Fibroblast of upper back skin (primary cell): Measurements from ENCODE around the gene RAD54L.
"Not testable (repeated sequence)": the region's sequence is repeated elsewhere in the genome, so short reads cannot be mapped to it uniquely, and the experiment has no call there.

Source experiments
- DNase-seq: peaks from one replicate; pipeline ENCODE4 v3.0.0-alpha.2; 2013

RAD54L gene

DNA sequence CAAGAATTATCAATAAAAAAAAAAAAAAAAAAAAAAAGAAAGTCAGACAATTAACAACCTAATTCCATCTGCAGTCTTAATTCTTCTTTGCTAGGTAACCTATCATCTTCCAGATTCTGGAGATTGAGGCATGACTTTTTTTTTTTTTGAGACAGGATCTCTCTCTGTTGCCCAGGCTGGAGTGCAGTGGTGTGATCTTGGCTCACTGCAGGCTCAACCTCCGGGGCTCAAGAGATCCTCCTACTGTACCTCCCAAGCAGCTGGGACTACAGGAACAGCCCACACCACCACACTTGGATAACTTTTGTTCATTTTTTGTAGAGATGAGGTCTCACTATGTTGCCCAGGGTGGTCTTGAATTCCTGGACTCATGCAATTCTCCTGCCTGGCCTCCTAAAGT, 4.6 kb upstream of the RAD54L start:
- no peak for DNase-seq

DNA sequence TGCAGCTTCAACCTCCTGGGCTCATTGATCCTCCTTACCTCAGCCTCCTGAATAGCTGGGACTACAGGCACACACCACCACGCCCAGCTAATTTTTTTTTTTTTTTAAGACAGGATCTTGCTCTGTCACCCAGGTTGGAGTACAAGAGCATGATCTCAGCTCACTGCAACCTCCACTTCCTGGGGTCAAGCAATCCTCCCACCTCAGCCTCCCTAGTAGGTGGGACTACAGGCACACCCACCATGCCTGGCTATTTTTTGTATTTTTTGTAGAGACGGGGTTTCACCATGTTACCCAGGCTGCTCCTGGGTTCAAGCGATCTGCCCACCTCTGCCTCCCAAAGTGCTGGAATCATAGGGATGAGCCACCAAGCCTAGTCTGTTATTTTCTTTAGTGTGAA, 3.7 kb upstream of the RAD54L start:
- DNase-seq: not testable (repeated sequence)

DNA sequence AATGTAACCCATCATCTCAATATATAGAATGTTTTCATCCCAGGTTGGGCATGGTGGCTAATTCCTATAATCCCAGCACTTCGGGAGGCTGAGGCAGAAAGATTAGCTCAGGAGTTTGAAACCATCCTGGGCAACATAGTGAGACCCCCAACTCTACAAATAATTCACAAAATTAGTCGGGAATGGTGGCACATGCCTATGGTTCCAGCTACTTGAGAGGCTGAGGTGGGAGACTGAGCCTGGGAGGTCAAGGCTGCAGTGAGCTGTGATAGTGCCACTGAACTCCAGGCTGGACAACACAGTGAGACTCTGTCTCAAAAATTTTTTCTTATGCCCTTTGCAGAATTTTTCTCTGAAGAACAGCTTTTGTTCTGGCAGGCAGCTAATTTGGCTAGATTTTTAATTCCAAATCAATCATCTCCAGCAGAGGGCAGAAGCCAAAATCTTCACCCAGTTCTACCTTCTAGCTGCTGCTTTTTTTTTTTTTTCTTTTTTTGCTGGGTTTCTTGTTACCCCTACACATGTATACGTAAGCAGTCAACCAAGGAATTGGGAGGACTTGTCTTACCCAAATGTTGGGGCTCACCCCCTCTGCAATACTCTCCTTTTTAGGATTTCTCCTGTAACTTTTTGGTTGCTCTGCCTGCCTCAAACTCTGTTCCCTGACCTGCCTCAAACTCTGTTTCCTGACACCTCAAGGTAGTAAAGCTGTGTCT, 2.7 kb upstream of the RAD54L start:
- DNase-seq: peak; percentile 27

DNA sequence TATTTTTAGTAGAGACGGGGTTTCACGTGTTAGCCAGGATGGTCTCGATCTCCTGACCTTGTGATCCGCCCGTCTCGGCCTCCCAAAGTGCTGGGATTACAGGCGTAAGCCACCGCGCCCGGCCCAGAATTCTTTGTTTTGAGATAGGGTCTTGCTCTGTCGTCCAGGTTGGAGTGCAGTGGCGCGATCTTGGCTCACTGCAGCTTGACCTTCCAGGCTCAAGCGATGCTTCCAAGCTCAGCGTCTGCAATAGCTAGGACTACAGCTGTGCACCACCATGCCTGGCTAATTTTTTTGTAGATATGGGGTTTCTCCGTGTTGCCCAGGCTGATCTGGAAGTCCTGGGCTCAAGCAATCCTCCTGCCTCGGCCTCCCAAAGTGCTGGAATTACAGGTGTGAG, 1.4 kb upstream of the RAD54L start:
- DNase-seq: not testable (repeated sequence)

DNA sequence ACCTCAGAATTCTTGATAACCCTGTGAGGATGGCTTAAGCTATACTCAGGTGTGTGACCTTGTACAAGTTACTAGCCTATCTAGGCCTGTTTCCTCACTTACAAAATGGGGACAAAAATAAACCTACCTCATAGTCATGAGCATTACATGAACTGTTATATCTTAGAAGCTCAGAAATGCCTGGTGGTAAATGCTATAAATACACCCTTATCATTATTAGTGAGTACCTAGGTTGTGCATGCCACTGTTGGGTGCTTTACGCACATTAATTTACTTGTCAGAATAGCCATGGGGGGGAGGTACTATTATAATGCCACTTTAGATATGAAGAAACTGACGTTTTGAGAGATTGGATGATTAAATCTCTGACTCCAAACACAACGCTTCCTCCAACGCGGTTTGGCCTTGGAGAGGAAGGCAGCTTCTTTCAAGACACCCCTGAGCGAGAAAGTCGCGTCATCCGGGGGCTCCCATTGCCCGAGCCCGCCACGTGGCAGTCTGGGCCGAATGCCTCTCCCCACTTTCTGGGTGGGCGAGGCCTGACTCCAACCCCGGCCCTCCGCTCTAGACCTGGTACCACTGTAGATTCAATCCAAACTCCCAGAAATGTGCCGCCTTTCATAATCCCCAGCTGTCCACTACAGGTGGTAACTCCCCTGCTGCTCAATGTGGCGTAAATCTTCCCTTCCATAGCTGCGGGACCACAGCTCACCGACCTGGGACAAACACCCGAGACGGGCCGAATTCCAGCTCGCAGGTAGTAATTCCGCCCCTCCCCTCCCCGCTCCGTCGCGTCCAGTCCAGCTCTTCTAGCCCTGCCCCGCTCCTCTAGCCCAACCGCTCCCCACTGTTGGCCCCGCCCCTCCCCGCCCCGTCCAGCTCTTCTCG, 771 bp upstream of the RAD54L start:
- peak; percentile 62 for DNase-seq

DNA sequence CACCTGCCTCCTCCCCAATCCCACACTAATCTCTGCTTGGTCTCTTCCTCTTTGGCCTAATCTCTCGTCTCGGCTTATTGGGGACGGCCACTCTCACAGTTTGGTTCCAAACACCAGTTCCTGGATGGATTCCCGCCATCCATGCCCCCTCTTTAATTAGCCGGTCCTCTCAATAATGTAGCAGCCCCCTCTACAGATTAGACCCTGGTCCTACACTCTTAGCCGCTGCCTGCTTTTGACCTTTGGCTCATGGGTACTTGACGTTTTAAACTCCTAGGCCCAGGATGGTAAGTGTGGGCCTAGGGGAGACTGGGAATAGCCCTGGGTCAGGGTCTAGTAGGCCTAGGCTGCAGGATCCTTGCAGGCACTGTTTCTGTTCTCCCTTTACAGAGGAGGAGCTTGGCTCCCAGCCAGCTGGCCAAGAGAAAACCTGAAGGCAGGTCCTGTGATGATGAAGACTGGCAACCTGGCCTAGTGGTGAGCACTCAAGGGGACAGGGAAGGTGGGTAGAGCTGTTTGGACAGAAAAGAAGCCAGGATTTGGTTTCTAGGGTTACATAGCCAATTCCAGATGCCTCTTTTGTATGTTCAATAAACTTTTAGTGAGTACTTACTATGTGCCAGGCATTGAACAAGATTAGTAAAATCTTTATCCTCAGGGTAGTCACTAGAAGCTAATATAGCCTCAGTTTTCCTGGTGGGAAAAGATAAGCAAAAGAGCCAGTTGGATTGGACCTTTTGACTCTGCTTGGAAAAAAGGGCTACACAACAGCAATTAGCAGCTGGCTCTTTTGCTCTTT, 758 bp downstream of the RAD54L start:
- DNase-seq: no peak

DNA sequence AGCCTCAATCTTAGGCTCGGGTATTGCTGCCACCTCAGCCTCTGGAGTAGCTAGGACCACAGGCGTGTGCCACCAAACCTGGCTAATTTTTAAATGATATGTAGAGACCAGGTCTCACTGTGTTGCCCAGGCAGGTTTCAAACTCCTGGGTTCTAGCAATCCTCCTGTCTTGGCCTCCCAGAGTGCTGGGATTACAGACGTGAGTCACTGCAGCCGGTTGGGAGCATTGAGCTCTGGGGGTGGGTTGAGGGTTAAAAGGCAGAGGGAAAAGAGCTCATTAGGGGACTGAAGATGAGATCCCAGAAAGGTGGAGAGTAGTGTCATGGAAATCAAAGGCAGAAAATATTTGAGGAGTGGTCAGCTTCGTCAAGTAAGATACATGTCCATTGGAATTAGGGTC, 7.1 kb downstream of the RAD54L start:
- DNase-seq: no peak

GRCh38 chr1:46256523-46256922, 9.0 kb downstream of the RAD54L start:
- no peak for DNase-seq

- no peak for DNase-seq
These were observed 14.9 kb downstream of the RAD54L start for GRCh38 chr1:46262508-46262907.

DNA sequence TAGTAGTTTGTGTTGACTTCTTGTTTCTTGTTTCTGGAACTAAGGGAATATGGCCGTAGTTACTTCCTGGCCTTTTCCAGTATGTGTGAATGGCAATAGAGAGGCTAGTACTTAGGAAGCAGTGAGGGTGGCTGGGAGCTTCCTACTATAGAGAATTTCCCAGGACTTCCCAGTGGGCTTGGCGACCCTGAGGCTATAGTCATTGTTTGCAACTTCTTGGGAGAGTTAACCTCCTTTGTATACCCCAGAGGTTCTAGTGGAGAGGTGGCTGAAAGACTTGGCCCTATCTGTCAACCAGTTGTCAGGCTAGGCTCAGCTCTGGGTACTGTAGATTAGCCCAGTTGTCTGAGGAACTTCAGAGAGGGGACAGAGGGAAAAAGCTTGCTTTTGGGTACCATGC, 15.6 kb downstream of the RAD54L start:
- no peak for DNase-seq

GRCh38 chr1:46268578-46268977, 21.0 kb downstream of the RAD54L start:
- no peak for DNase-seq

- DNase-seq: no peak
These were observed 26.9 kb downstream of the RAD54L start for GRCh38 chr1:46274225-46275029.

- no peak for DNase-seq
These were observed 27.4 kb downstream of the RAD54L start for GRCh38 chr1:46275030-46275337.

- DNase-seq: no peak
These were observed 30.3 kb downstream of the RAD54L start for GRCh38 chr1:46277658-46278373.

DNA sequence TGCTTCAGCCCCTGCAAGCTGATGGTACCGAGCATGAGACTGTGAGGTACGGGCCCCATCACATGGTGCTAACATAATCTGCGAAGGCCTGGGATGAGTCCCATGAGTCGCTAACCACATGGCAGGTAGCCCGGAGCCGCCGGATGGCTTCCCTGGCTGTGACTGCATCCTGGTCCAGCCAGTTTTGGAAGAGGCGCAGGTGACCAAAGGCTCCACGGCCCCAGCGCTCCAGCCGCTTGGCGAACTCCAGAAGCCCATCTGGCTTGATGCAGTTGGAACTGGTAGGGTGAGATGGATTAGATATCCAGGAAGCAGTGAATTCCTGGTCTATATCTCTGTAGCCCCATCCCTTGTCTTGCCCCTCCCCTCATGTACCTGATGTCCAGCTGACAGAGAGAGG, 31.2 kb downstream of the RAD54L start:
- peak; percentile 22 for DNase-seq

- DNase-seq: no peak
These were observed 32.5 kb downstream of the RAD54L start for GRCh38 chr1:46280092-46280491.

GRCh38 chr1:46281021-46281420, 33.5 kb downstream of the RAD54L start:
- no peak for DNase-seq

DNA sequence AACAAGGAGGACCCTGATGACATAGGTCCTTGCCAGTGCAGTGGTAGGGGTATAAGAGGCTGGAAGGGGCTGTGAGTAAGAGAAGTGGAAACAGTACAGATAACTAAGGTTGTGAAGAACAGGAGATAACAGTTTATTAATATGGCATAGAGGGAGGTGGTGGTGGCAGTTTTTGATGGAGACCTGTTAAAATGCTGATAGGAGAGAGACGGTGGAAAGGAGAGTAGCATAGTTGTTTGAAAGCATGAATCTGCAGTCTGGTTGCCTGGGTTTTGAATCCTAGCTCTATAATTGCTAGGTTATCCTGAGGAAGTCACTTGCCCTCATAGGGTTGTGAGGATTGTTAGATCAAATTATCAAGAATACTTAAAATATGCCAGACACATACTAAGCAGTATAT, 36.5 kb downstream of the RAD54L start:
- DNase-seq: no peak

- peak; percentile 46 for DNase-seq
These were observed 37.3 kb downstream of the RAD54L start for GRCh38 chr1:46284597-46285564.

GRCh38 chr1:46285730-46286477, 38.3 kb downstream of the RAD54L start:
- DNase-seq: peak; percentile 8
